K562 (cell line): ENCODE data around the gene FUBP3. TPM values are rescaled to one million over a fixed set of nuclear protein-coding genes. Genes with fewer than 3 reads are reported as not detected.

Experiments
- ARID3A ChIP-seq: IDR thresholded peaks from 2 replicates; pipeline ENCODE4 v1.6.1; 2012; ENCODE audit warnings: low read depth, low read length, improper control_type of control experiment, borderline replicate concordance
- CEBPB ChIP-seq: fragments of 450-650 bp; IDR thresholded peaks from 2 replicates; pipeline ENCODE4 v1.6.1; 2016; ENCODE audit warnings: missing genetic modification characterization, missing compliant biosample characterization
- COPS2 ChIP-seq: fragments of 450-650 bp; conservative IDR thresholded peaks from 2 replicates; pipeline ENCODE4 v1.6.1; 2016; ENCODE audit warnings: mild to moderate bottlenecking, moderate library complexity
- ETS1 ChIP-seq: conservative IDR thresholded peaks from 2 replicates; pipeline ENCODE4 v1.6.1; 2011; ENCODE audit warnings: low read depth, mild to moderate bottlenecking, low read length; ENCODE audit not compliant: control insufficient read depth
- FIP1L1 ChIP-seq: fragments of 200-400 bp; formaldehyde crosslinking; IDR thresholded peaks from 2 replicates; pipeline ENCODE4 v1.6.1; 2018; ENCODE audit warnings: mild to moderate bottlenecking, low read depth, low read length; ENCODE audit not compliant: poor library complexity, severe bottlenecking
- GABPA ChIP-seq: fragments of 200-800 bp; sonication (Bioruptor generic); conservative IDR thresholded peaks from 2 replicates; pipeline ENCODE4 v1.6.1; 2016; ENCODE audit warnings: low read depth, missing genetic modification characterization, missing compliant biosample characterization
- HSF4 ChIP-seq: fragments of 250-450 bp; sonication (Bioruptor Pico); IDR thresholded peaks from 2 replicates; pipeline ENCODE4 v2.1.2; 2022; ENCODE audit warnings: mild to moderate bottlenecking, moderate library complexity, borderline replicate concordance
- IFI16 ChIP-seq: fragments of 250-450 bp; sonication (Bioruptor Pico); IDR thresholded peaks from 2 replicates; pipeline ENCODE4 v2.1.2; 2022; ENCODE audit warnings: mild to moderate bottlenecking, inconsistent platforms
- IRF2 ChIP-seq: sonication (generic); formaldehyde crosslinking; IDR thresholded peaks from 2 replicates; pipeline ENCODE4 v1.8.1; 2022; ENCODE audit warnings: mild to moderate bottlenecking, missing genetic modification reagents
- NR2C2 ChIP-seq, 2 experiments: fragments of 200-800 bp in 1 of 2; sonication (Bioruptor generic) in 1 of 2; sonication (generic) in 1 of 2; formaldehyde crosslinking in 1 of 2; IDR thresholded peaks; 2 replicates each; pipeline versions ENCODE4 v1.6.1 to v1.8.0; 2016 to 2022; ENCODE audit warnings: mild to moderate bottlenecking in 1 of 2, missing compliant biosample characterization in 1 of 2, missing genetic modification characterization in 1 of 2, missing genetic modification reagents in 1 of 2
- POLR2G ChIP-seq: fragments of 200-400 bp; formaldehyde crosslinking; IDR thresholded peaks from 2 replicates; pipeline ENCODE4 v1.6.1; 2017; ENCODE audit warnings: low read depth, mild to moderate bottlenecking, antibody characterized with exemption, low read length, moderate library complexity
- TRIM28 ChIP-seq: fragments of 450-650 bp; IDR thresholded peaks from 2 replicates; pipeline ENCODE4 v1.6.1; 2017
- ZBTB12 ChIP-seq: fragments of 250-450 bp; sonication (Bioruptor Pico); IDR thresholded peaks from 2 replicates; pipeline ENCODE4 v1.4.0; 2020
- ZC3H11A ChIP-seq: IDR thresholded peaks from 2 replicates; pipeline ENCODE4 v1.6.1; 2012; ENCODE audit warnings: low read depth, low read length, improper control_type of control experiment
- ZFP91 ChIP-seq: sonication (generic); formaldehyde crosslinking; IDR thresholded peaks from 2 replicates; pipeline ENCODE4 v1.8.0; 2022; ENCODE audit warnings: mild to moderate bottlenecking, missing genetic modification reagents
- ZNF134 ChIP-seq: fragments of 250-450 bp; sonication (Bioruptor Pico); conservative IDR thresholded peaks from 2 replicates; pipeline ENCODE4 v1.4.0; 2020
- ZNF175 ChIP-seq: fragments of 200-800 bp; sonication (Bioruptor generic); IDR thresholded peaks from 2 replicates; pipeline ENCODE4 v1.6.1; 2016; ENCODE audit warnings: low read depth, mild to moderate bottlenecking, missing genetic modification characterization, missing compliant biosample characterization
- ZNF639 ChIP-seq, 2 experiments: fragments of 200-800 bp in 1 of 2; sonication (Bioruptor generic) in 1 of 2; sonication (generic) in 1 of 2; formaldehyde crosslinking in 1 of 2; IDR thresholded peaks in 1 of 2; conservative IDR thresholded peaks in 1 of 2; 2 replicates each; pipeline versions ENCODE4 v1.5.0 to v1.6.1; 2016 to 2020; ENCODE audit warnings: missing compliant biosample characterization in 1 of 2, missing genetic modification characterization in 1 of 2, missing genetic modification reagents in 1 of 2
- ZZZ3 ChIP-seq: fragments of 450-650 bp; IDR thresholded peaks from 2 replicates; pipeline ENCODE4 v1.6.1; 2016; ENCODE audit warnings: antibody characterized with exemption, mild to moderate bottlenecking, moderate library complexity
- polyA plus RNA-seq, 8 experiments: library from polyadenylated mRNA; depleted of rRNA in 4 of 8; stranded (reverse) in 5 of 8; unstranded in 3 of 8; fragments of >200 nt; fragmentation: Nextera tagmentation in 2 of 8; fragmentation: Illumina TruSeq in 1 of 8; extraction: Ambion mirVana in 2 of 8; extraction: Trizol in 1 of 8; gene quantifications; 2 replicates each; pipeline versions ENCODE4 v1.2.1 to v1.2.3, GENCODE V29; 2011 to 2014; ENCODE audit warnings: inconsistent platforms in 1 of 8, missing spikeins in 1 of 8
- total RNA-seq, 7 experiments: library from RNA; depleted of rRNA in 6 of 7; stranded (reverse); fragments of >200 nt in 6 of 7; fragmentation: Illumina TruSeq in 2 of 7; extraction: Trizol in 2 of 7; gene quantifications; 2 replicates each; pipeline versions ENCODE4 v1.2.1 to v1.2.3, GENCODE V29; 2011 to 2021; ENCODE audit warnings: low replicate concordance in 1 of 7

The FUBP3 gene
- total and polyA plus RNA-seq, 9 of the 15 experiments (the other 6 are each of a cell fraction or from before 2014, with no cell fraction given), result 3.0 to 64.0 (median 48.1) TPM

- TF ChIP-seq ARID3A (no peak), HSF4 (no peak), TRIM28 (no peak), NR2C2 (CRISPR knock-in tag; IDR thresholded peaks at IDR 0.05) (peak; percentile 75; the same call in 1 of the 2 replicates), NR2C2 (tag; IDR thresholded peaks at IDR 0.05) (peak; percentile 95), ETS1 (no peak; the same call in 1 of the 2 replicates), ZC3H11A (no peak), ZZZ3 (0 out of 2 replicates have a peak, but pooled peaks have one; percentile 24), FIP1L1 (peak; percentile 68), COPS2 (no peak), ZNF134 (no peak), ZBTB12 (peak; percentile 59), IFI16 (CRISPR knock-in tag) (no peak), IRF2 (CRISPR knock-in tag) (no peak), CEBPB (tag) (no peak), POLR2G (peak; percentile 93), GABPA (tag) (peak; percentile 98), ZFP91 (no peak), ZNF639 (CRISPR knock-in tag; conservative IDR thresholded peaks at IDR 0.05 in 1 of 2, IDR thresholded peaks at IDR 0.05 in 1 of 2) (peak in 1 of 2 experiments; percentile 96; a peak in 2 of 4 replicates), ZNF175 (CRISPR knock-in tag) (no peak)
These were observed at the start of gene FUBP3 (continued) for GRCh38 chr9:130578865-130579737.
